Left hindlimb (tissue), 1 donor: ENCODE results near the gene KPNA6.
"Not testable (repeated sequence)": the region's sequence is repeated elsewhere in the genome, so short reads cannot be mapped to it uniquely, and the experiment has no call there.

ENCODE experiments used
- DNase-seq: peaks from one replicate; pipeline ENCODE4 v3.0.0-alpha.2; 2018

The KPNA6 gene

GRCh38 chr1:32143302-32143695, 35.4 kb downstream of the KPNA6 start:
- not testable (repeated sequence) for DNase-seq

GRCh38 chr1:32144033-32144432, 36.2 kb downstream of the KPNA6 start:
- no peak for DNase-seq

- not testable (repeated sequence) for DNase-seq
Observed at GRCh38 chr1:32147799-32148198, 39.9 kb downstream of the KPNA6 start.

GRCh38 chr1:32150847-32151246, 43.0 kb downstream of the KPNA6 start:
- DNase-seq = no peak

GRCh38 chr1:32151319-32151787, 43.5 kb downstream of the KPNA6 start:
- peak; percentile 48 for DNase-seq

- DNase-seq = no peak
Observed at GRCh38 chr1:32159189-32159588, 51.3 kb downstream of the KPNA6 start.

GRCh38 chr1:32163405-32163804, 55.5 kb downstream of the KPNA6 start:
- DNase-seq = no peak

- DNase-seq = not testable (repeated sequence)
Observed at GRCh38 chr1:32165633-32166032, 57.8 kb downstream of the KPNA6 start.

GRCh38 chr1:32170991-32171390, 63.1 kb downstream of the KPNA6 start:
- no peak for DNase-seq

- no peak for DNase-seq
Observed at GRCh38 chr1:32172621-32173245, 64.9 kb downstream of the KPNA6 start.

GRCh38 chr1:32178380-32179192, 70.7 kb downstream of the KPNA6 start:
- DNase-seq = no peak

- no peak for DNase-seq
Observed at GRCh38 chr1:32179193-32179442, 71.3 kb downstream of the KPNA6 start.

GRCh38 chr1:32179443-32180185, 71.8 kb downstream of the KPNA6 start, which contains the start of gene TXLNA:
TXLNA (plus strand) TSS chr1:32179675; CDS start chr1:32180346, 671 bp downstream.
- peak; percentile 97 for DNase-seq

- DNase-seq = peak; percentile 73
Observed at GRCh38 chr1:32180186-32181060, 72.6 kb downstream of the KPNA6 start.

- DNase-seq = no peak
Observed at GRCh38 chr1:32181065-32181464, 73.2 kb downstream of the KPNA6 start.

- no peak for DNase-seq
Observed at GRCh38 chr1:32181563-32181962, 73.7 kb downstream of the KPNA6 start.

- DNase-seq = no peak
Observed at GRCh38 chr1:32182060-32182459, 74.2 kb downstream of the KPNA6 start.

GRCh38 chr1:32184650-32185049, 76.8 kb downstream of the KPNA6 start:
- DNase-seq = no peak

GRCh38 chr1:32186077-32186476, 78.2 kb downstream of the KPNA6 start:
- DNase-seq = no peak

- DNase-seq = no peak
Observed at GRCh38 chr1:32186491-32186890, 78.6 kb downstream of the KPNA6 start.

- no peak for DNase-seq
Observed at GRCh38 chr1:32187850-32188249, 80.0 kb downstream of the KPNA6 start.

- DNase-seq = no peak
Observed at GRCh38 chr1:32192220-32192948, 84.5 kb downstream of the KPNA6 start.
